ENCODE measurements around the gene PTTG1IP.

Gene PTTG1IP

GRCh38 chr21:44876849-44877575, 3.5 kb upstream of the PTTG1IP start:
- Histone ChIP-seq H2AFZ (ENCODE audit: insufficient read depth, low read length, poor library complexity) (no peak overlapping the region), H2BK120ac (ENCODE audit: insufficient read depth, low read length, poor library complexity) (no peak overlapping the region), H3K27me3 (ENCODE audit: insufficient read depth, low read length) (no peaks in the 10 kb centered on the region), H3K79me1 (ENCODE audit: low read length) (peaks cover 22% of the 10 kb centered on the region), H3K36me3 (ENCODE audit: control insufficient read depth in 1 of 2, insufficient read depth in 2 of 2, low read length in 2 of 2) (no peaks in the 10 kb centered on the region), H3K4me3 (ENCODE audit: low read depth, low read length) (no peak overlapping the region), H4K91ac (ENCODE audit: low read depth, low read length) (no peak overlapping the region), H3K23ac (ENCODE audit: low read length) (no peak overlapping the region), H4K8ac (ENCODE audit: low read depth, low read length) (no peak overlapping the region), H2BK5ac (ENCODE audit: low read depth, low read length, poor library complexity) (no peak overlapping the region), H3K9ac (ENCODE audit: low read length) (no peak overlapping the region), H2AK5ac (ENCODE audit: low read length) (no peak overlapping the region), H3K4me2 (ENCODE audit: low read length) (no peak overlapping the region), H3K18ac (ENCODE audit: low read length) (no peak overlapping the region), H4K12ac (ENCODE audit: low read depth, low read length) (no peak overlapping the region), H3K27ac (ENCODE audit: low read depth, low read length) (no peak overlapping the region), H2BK12ac (ENCODE audit: low read length) (no peak overlapping the region), H3K79me2 (ENCODE audit: control insufficient read depth, insufficient read depth, low read length, poor library complexity) (peaks cover 15% of the 10 kb centered on the region), H3K9me3 (ENCODE audit: insufficient read depth, low read depth, low read length) (no peaks in the 10 kb centered on the region), H3K14ac (ENCODE audit: low read length) (no peak overlapping the region), H3K4ac (ENCODE audit: low read depth, low read length) (no peak overlapping the region), H3K4me1 (ENCODE audit: control insufficient read depth in 1 of 2, insufficient read depth in 2 of 2, low read length in 2 of 2) (peaks cover 10 to 16% of the 10 kb centered on the region in 2 experiments)
- no CpG with 5 or more reads among the region's 12 CpGs for WGBS (ENCODE audit: extremely low coverage, insufficient coverage, insufficient read length)
- no peak for DNase-seq

- no peak overlapping the region for H2BK120ac ChIP-seq (ENCODE audit: insufficient read depth, low read length, poor library complexity)
- peaks cover 18 to 24% of the 10 kb centered on the region in 2 experiments for H3K4me1 ChIP-seq (ENCODE audit: control insufficient read depth in 1 of 2, insufficient read depth in 2 of 2, low read length in 2 of 2)
- H4K91ac ChIP-seq (ENCODE audit: low read depth, low read length) = no peak overlapping the region
- H2BK5ac ChIP-seq (ENCODE audit: low read depth, low read length, poor library complexity) = no peak overlapping the region
- no peak overlapping the region for H3K4ac ChIP-seq (ENCODE audit: low read depth, low read length)
- no peak overlapping the region for H3K4me2 ChIP-seq (ENCODE audit: low read length)
- no CpG with 5 or more reads among the region's 6 CpGs for WGBS (ENCODE audit: extremely low coverage, insufficient coverage, insufficient read length)
- no peaks in the 10 kb centered on the region for H3K36me3 ChIP-seq (ENCODE audit: control insufficient read depth in 1 of 2, insufficient read depth in 2 of 2, low read length in 2 of 2)
- H3K9ac ChIP-seq (ENCODE audit: low read length) = no peak overlapping the region
- H3K27ac ChIP-seq (ENCODE audit: low read depth, low read length) = no peak overlapping the region
- DNase-seq = peak in 1 of 2 donors; percentile 30
- no peak overlapping the region for H3K18ac ChIP-seq (ENCODE audit: low read length)
- peaks cover 30% of the 10 kb centered on the region for H3K79me1 ChIP-seq (ENCODE audit: low read length)
- H3K9me3 ChIP-seq (ENCODE audit: insufficient read depth, low read depth, low read length) = no peaks in the 10 kb centered on the region
- no peak overlapping the region for H2AFZ ChIP-seq (ENCODE audit: insufficient read depth, low read length, poor library complexity)
- H3K79me2 ChIP-seq (ENCODE audit: control insufficient read depth, insufficient read depth, low read length, poor library complexity) = peaks cover 23% of the 10 kb centered on the region
- H3K14ac ChIP-seq (ENCODE audit: low read length) = no peak overlapping the region
- H2BK12ac ChIP-seq (ENCODE audit: low read length) = no peak overlapping the region
- no peak overlapping the region for H4K12ac ChIP-seq (ENCODE audit: low read depth, low read length)
- H3K4me3 ChIP-seq (ENCODE audit: low read depth, low read length) = no peak overlapping the region
- no peaks in the 10 kb centered on the region for H3K27me3 ChIP-seq (ENCODE audit: insufficient read depth, low read length)
- H4K8ac ChIP-seq (ENCODE audit: low read depth, low read length) = no peak overlapping the region
- no peak overlapping the region for H2AK5ac ChIP-seq (ENCODE audit: low read length)
- H3K23ac ChIP-seq (ENCODE audit: low read length) = no peak overlapping the region
Measured at GRCh38 chr21:44875316-44875700, 1.8 kb upstream of the PTTG1IP start.

- WGBS (ENCODE audit: extremely low coverage, insufficient coverage, insufficient read length) = no CpG with 5 or more reads among the region's 49 CpGs
- H2AK5ac ChIP-seq (ENCODE audit: low read length) = no peak overlapping the region
- peak overlapping the region; percentile 76 for H2AFZ ChIP-seq (ENCODE audit: insufficient read depth, low read length, poor library complexity)
- H2BK5ac ChIP-seq (ENCODE audit: low read depth, low read length, poor library complexity) = peak overlapping the region; percentile 24
- H4K12ac ChIP-seq (ENCODE audit: low read depth, low read length) = peak overlapping the region; percentile 45
- H3K27me3 ChIP-seq (ENCODE audit: insufficient read depth, low read length) = no peaks in the 10 kb centered on the region
- peak overlapping the region; percentile 11 for H3K4me3 ChIP-seq (ENCODE audit: low read depth, low read length)
- H3K23ac ChIP-seq (ENCODE audit: low read length) = no peak overlapping the region
- H3K4me1 ChIP-seq (ENCODE audit: control insufficient read depth in 1 of 2, insufficient read depth in 2 of 2, low read length in 2 of 2) = peaks cover 18 to 24% of the 10 kb centered on the region in 2 experiments
- H3K4ac ChIP-seq (ENCODE audit: low read depth, low read length) = no peak overlapping the region
- H3K9ac ChIP-seq (ENCODE audit: low read length) = peak overlapping the region; percentile 3
- peak overlapping the region; percentile 89 for H4K8ac ChIP-seq (ENCODE audit: low read depth, low read length)
- peak overlapping the region; percentile 82 for H4K91ac ChIP-seq (ENCODE audit: low read depth, low read length)
- H3K79me1 ChIP-seq (ENCODE audit: low read length) = peaks cover 30% of the 10 kb centered on the region
- H2BK120ac ChIP-seq (ENCODE audit: insufficient read depth, low read length, poor library complexity) = peak overlapping the region; percentile 44
- DNase-seq = peak; percentile 19 to 36
- H3K79me2 ChIP-seq (ENCODE audit: control insufficient read depth, insufficient read depth, low read length, poor library complexity) = peaks cover 23% of the 10 kb centered on the region
- H3K18ac ChIP-seq (ENCODE audit: low read length) = peak overlapping the region; percentile 58
- no peaks in the 10 kb centered on the region for H3K9me3 ChIP-seq (ENCODE audit: insufficient read depth, low read depth, low read length)
- peak overlapping the region; percentile 92 for H3K4me2 ChIP-seq (ENCODE audit: low read length)
- H3K27ac ChIP-seq (ENCODE audit: low read depth, low read length) = peak overlapping the region; percentile 35
- no peak overlapping the region for H2BK12ac ChIP-seq (ENCODE audit: low read length)
- no peaks in the 10 kb centered on the region for H3K36me3 ChIP-seq (ENCODE audit: control insufficient read depth in 1 of 2, insufficient read depth in 2 of 2, low read length in 2 of 2)
- peak overlapping the region; percentile 88 for H3K14ac ChIP-seq (ENCODE audit: low read length)
Measured at GRCh38 chr21:44874497-44875315, 1.2 kb upstream of the PTTG1IP start.

- WGBS (ENCODE audit: extremely low coverage, insufficient coverage, insufficient read length) = no CpG with 5 or more reads among the region's 20 CpGs
- H2BK5ac ChIP-seq (ENCODE audit: low read depth, low read length, poor library complexity) = peak overlapping the region; percentile 24
Measured at GRCh38 chr21:44874240-44874496, 678 bp upstream of the PTTG1IP start.

More at GRCh38 chr21:44874240-44874496, 678 bp upstream of the PTTG1IP start:
- no peak overlapping the region for H2AK5ac ChIP-seq (ENCODE audit: low read length)
- no peaks in the 10 kb centered on the region for H3K36me3 ChIP-seq (ENCODE audit: control insufficient read depth in 1 of 2, insufficient read depth in 2 of 2, low read length in 2 of 2)
- H4K12ac ChIP-seq (ENCODE audit: low read depth, low read length) = peak overlapping the region; percentile 20
- DNase-seq = no peak
- peaks cover 23% of the 10 kb centered on the region for H3K79me2 ChIP-seq (ENCODE audit: control insufficient read depth, insufficient read depth, low read length, poor library complexity)
- peak overlapping the region; percentile 53 for H3K4ac ChIP-seq (ENCODE audit: low read depth, low read length)
- peak overlapping the region; percentile 58 for H3K18ac ChIP-seq (ENCODE audit: low read length)
- H3K9me3 ChIP-seq (ENCODE audit: insufficient read depth, low read depth, low read length) = no peaks in the 10 kb centered on the region
- no peaks in the 10 kb centered on the region for H3K27me3 ChIP-seq (ENCODE audit: insufficient read depth, low read length)
- peaks cover 32% of the 10 kb centered on the region for H3K79me1 ChIP-seq (ENCODE audit: low read length)
- peak overlapping the region; percentile 3 for H3K9ac ChIP-seq (ENCODE audit: low read length)
- peak overlapping the region; percentile 76 for H2AFZ ChIP-seq (ENCODE audit: insufficient read depth, low read length, poor library complexity)
- peak overlapping the region; percentile 44 for H2BK120ac ChIP-seq (ENCODE audit: insufficient read depth, low read length, poor library complexity)
- peak overlapping the region; percentile 35 for H3K27ac ChIP-seq (ENCODE audit: low read depth, low read length)
- peak overlapping the region; percentile 3 for H2BK12ac ChIP-seq (ENCODE audit: low read length)
- peak overlapping the region; percentile 82 for H4K91ac ChIP-seq (ENCODE audit: low read depth, low read length)
- no peak overlapping the region for H3K23ac ChIP-seq (ENCODE audit: low read length)
- H4K8ac ChIP-seq (ENCODE audit: low read depth, low read length) = peak overlapping the region; percentile 89
- peak overlapping the region; percentile 92 for H3K4me2 ChIP-seq (ENCODE audit: low read length)
- H3K4me3 ChIP-seq (ENCODE audit: low read depth, low read length) = peak overlapping the region; percentile 75
- H3K14ac ChIP-seq (ENCODE audit: low read length) = peak overlapping the region; percentile 88
- H3K4me1 ChIP-seq (ENCODE audit: control insufficient read depth in 1 of 2, insufficient read depth in 2 of 2, low read length in 2 of 2) = peaks cover 21 to 26% of the 10 kb centered on the region in 2 experiments

All from trophoblast cell (in vitro differentiated cells and primary cell).